HepG2 (cell line): ENCODE measurements around the gene ZNRF3. TPM values are rescaled to one million over a fixed set of nuclear protein-coding genes. Genes with fewer than 3 reads are reported as not detected.

Experiments used
- AHR ChIP-seq: IDR thresholded peaks from 2 replicates; pipeline ENCODE4 v1.6.1; 2018; ENCODE audit warnings: missing genetic modification reagents, missing compliant biosample characterization
- CCAR2 ChIP-seq: fragments of 200-400 bp; formaldehyde crosslinking; optimal IDR thresholded peaks from 2 replicates; pipeline ENCODE3; 2018; ENCODE audit warnings: low read depth, mild to moderate bottlenecking, low read length, moderate library complexity
- FOXK2 ChIP-seq: fragments of 450-650 bp; IDR thresholded peaks from 2 replicates; pipeline ENCODE4 v1.6.1; 2016
- IKZF1 ChIP-seq: fragments of 450-650 bp; IDR thresholded peaks from 2 replicates; pipeline ENCODE4 v1.7.1; 2016
- JARID2 ChIP-seq: sonication (generic); formaldehyde crosslinking; IDR thresholded peaks from 2 replicates; pipeline ENCODE4 v1.8.1; 2023; ENCODE audit warnings: missing genetic modification reagents, inconsistent platforms; ENCODE audit not compliant: insufficient replicate concordance
- KLF11 ChIP-seq: IDR thresholded peaks from 2 replicates; pipeline ENCODE4 v1.6.1; 2016; ENCODE audit warnings: missing compliant biosample characterization
- RCOR2 ChIP-seq: IDR thresholded peaks from 2 replicates; pipeline ENCODE4 v1.6.1; 2016; ENCODE audit warnings: missing biosample characterization, missing genetic modification reagents
- RELA ChIP-seq: sonication (generic); formaldehyde crosslinking; IDR thresholded peaks from 2 replicates; pipeline ENCODE4 v1.4.0; 2020; ENCODE audit warnings: missing genetic modification reagents
- SKI ChIP-seq: fragments of 450-650 bp; IDR thresholded peaks from one replicate; pipeline ENCODE4 v1.6.1; 2018; ENCODE audit warnings: mild to moderate bottlenecking; ENCODE audit not compliant: partially characterized antibody
- SMAD3 ChIP-seq: sonication (generic); formaldehyde crosslinking; IDR thresholded peaks from 2 replicates; pipeline ENCODE4 v1.4.0; 2020; ENCODE audit warnings: missing genetic modification reagents
- SP1 ChIP-seq, 2 experiments: fragments of 450-650 bp in 1 of 2; sonication (generic) in 1 of 2; formaldehyde crosslinking in 1 of 2; IDR thresholded peaks; 2 replicates each; pipeline versions ENCODE4 v1.4.0 to v1.6.1; 2016 to 2020; ENCODE audit warnings: missing genetic modification reagents in 1 of 2
- TP53 ChIP-seq: sonication (generic); formaldehyde crosslinking; conservative IDR thresholded peaks from 2 replicates; pipeline ENCODE4 v1.4.0; 2020; ENCODE audit warnings: missing genetic modification reagents
- ZNF230 ChIP-seq: sonication (generic); formaldehyde crosslinking; IDR thresholded peaks from 2 replicates; pipeline ENCODE4 v1.4.0; 2020; ENCODE audit warnings: mild to moderate bottlenecking, missing genetic modification reagents
- ZNF563 ChIP-seq: sonication (generic); formaldehyde crosslinking; IDR thresholded peaks from 2 replicates; pipeline ENCODE4 v1.8.0; 2022; ENCODE audit warnings: mild to moderate bottlenecking, moderate library complexity, missing genetic modification reagents
- ZNF616 ChIP-seq: sonication (generic); formaldehyde crosslinking; IDR thresholded peaks from 2 replicates; pipeline ENCODE4 v1.5.0; 2020; ENCODE audit warnings: low read depth, mild to moderate bottlenecking, missing genetic modification reagents
- ZNF720 ChIP-seq: sonication (generic); formaldehyde crosslinking; IDR thresholded peaks from 2 replicates; pipeline ENCODE4 v1.4.0; 2020; ENCODE audit warnings: missing genetic modification reagents
- ZNF782 ChIP-seq: sonication (generic); formaldehyde crosslinking; IDR thresholded peaks from 2 replicates; pipeline ENCODE4 v1.4.0; 2020; ENCODE audit warnings: missing genetic modification reagents, mild to moderate bottlenecking, borderline replicate concordance
- polyA plus RNA-seq, 8 experiments: library from polyadenylated mRNA; depleted of rRNA in 3 of 8; stranded (reverse) in 7 of 8; unstranded in 1 of 8; fragments of >200 nt; fragmentation: Illumina TruSeq in 4 of 8; extraction: Trizol in 4 of 8; gene quantifications; 2 replicates each; pipeline versions ENCODE4 v1.2.1 to v1.2.3, GENCODE V29; 2011 to 2016; ENCODE audit warnings: low read depth in 4 of 8, missing spikeins in 1 of 8, mixed read lengths in 1 of 8; ENCODE audit not compliant: insufficient read depth in 1 of 8
- total RNA-seq, 5 experiments: library from RNA; depleted of rRNA; stranded (reverse); fragments of >200 nt; fragmentation: Illumina TruSeq; extraction: Trizol; gene quantifications; 2 replicates each; pipeline ENCODE4 v1.2.3, GENCODE V29; 2016; ENCODE audit warnings: low read depth in 1 of 5
- TF ChIP-seq, protein P1 (sequence below): sonication (generic); formaldehyde crosslinking; IDR thresholded peaks from 2 replicates; pipeline ENCODE4 v1.4.0; 2020; ENCODE audit warnings: missing genetic modification reagents, borderline replicate concordance
- TF ChIP-seq, protein P2 (sequence below): IDR thresholded peaks from 2 replicates; pipeline ENCODE4 v1.6.1; 2016; ENCODE audit warnings: mild to moderate bottlenecking
- TF ChIP-seq, protein P3 (sequence below): IDR thresholded peaks from 2 replicates; pipeline ENCODE4 v1.6.1; 2018; ENCODE audit warnings: missing genetic modification reagents, mild to moderate bottlenecking, missing compliant biosample characterization
- TF ChIP-seq, protein P4 (sequence below): IDR thresholded peaks from 2 replicates; pipeline ENCODE4 v1.6.1; 2016; ENCODE audit warnings: low read depth, control low read depth
- TF ChIP-seq, protein P5 (sequence below): sonication (generic); formaldehyde crosslinking; IDR thresholded peaks from 2 replicates; pipeline ENCODE4 v1.5.0; 2020; ENCODE audit warnings: mild to moderate bottlenecking, missing genetic modification reagents

ZNRF3 gene
- total and polyA plus RNA-seq, 2 of the 13 experiments (the other 11 are each of a cell fraction or from before 2014, with no cell fraction given): 20.3 to 36.7 TPM

DNA sequence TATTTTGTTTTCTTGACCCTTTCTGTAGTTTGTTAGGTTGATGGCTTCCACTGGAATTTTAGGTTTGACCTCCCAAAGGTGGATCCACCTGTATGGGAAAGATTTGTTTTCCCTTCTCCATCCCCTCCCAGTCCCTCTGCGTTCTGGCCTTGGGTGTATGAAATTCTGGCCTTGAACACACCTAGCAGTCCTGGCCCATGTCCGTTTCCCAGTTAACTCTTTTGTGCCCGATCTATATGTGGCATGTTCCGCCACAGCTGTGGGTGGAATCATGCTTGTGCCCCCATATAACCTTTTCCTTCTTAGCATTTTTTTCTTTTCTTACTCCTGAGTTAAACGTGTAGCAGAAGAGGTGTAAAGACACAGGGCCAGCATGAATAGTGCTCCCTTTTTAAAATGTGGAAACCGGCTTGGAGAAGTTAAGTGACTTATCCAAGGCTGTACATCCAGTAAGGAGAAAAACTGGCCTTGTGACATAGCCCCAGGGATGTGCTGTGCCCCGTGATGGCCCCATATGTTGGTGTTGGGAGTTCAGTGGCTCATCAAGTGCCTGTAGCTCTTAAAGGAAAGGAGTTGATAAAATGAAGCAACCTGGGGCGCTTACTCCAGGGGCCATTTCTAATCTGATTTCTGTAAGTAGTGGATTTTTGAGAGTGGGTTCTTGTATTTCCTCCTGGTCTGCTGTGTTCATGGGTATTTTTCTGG is 39.3 kb downstream of the ZNRF3 start (continued):
- TF ChIP-seq TP53 (CRISPR knock-in tag): no peak
- TF ChIP-seq FOXK2: no peak
- no peak for TF ChIP-seq JARID2 (CRISPR knock-in tag)
- TF ChIP-seq SP1 (IDR thresholded peaks at IDR 0.05): no peak
- no peak for TF ChIP-seq SP1 (CRISPR knock-in tag; IDR thresholded peaks at IDR 0.05)
- TF ChIP-seq ZNF230 (CRISPR knock-in tag): no peak
- TF ChIP-seq ZNF720 (CRISPR knock-in tag): no peak
- no peak for TF ChIP-seq ZNF616 (CRISPR knock-in tag)
- TF ChIP-seq CCAR2: no peak
- no peak for TF ChIP-seq IKZF1
- TF ChIP-seq, protein P1, sequence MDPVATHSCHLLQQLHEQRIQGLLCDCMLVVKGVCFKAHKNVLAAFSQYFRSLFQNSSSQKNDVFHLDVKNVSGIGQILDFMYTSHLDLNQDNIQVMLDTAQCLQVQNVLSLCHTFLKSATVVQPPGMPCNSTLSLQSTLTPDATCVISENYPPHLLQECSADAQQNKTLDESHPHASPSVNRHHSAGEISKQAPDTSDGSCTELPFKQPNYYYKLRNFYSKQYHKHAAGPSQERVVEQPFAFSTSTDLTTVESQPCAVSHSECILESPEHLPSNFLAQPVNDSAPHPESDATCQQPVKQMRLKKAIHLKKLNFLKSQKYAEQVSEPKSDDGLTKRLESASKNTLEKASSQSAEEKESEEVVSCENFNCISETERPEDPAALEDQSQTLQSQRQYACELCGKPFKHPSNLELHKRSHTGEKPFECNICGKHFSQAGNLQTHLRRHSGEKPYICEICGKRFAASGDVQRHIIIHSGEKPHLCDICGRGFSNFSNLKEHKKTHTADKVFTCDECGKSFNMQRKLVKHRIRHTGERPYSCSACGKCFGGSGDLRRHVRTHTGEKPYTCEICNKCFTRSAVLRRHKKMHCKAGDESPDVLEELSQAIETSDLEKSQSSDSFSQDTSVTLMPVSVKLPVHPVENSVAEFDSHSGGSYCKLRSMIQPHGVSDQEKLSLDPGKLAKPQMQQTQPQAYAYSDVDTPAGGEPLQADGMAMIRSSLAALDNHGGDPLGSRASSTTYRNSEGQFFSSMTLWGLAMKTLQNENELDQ: peak; percentile 40; the same call in 1 of the 2 replicates
- TF ChIP-seq, protein P2, sequence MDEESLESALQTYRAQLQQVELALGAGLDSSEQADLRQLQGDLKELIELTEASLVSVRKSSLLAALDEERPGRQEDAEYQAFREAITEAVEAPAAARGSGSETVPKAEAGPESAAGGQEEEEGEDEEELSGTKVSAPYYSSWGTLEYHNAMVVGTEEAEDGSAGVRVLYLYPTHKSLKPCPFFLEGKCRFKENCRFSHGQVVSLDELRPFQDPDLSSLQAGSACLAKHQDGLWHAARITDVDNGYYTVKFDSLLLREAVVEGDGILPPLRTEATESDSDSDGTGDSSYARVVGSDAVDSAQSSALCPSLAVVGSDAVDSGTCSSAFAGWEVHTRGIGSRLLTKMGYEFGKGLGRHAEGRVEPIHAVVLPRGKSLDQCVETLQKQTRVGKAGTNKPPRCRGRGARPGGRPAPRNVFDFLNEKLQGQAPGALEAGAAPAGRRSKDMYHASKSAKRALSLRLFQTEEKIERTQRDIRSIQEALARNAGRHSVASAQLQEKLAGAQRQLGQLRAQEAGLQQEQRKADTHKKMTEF (CRISPR knock-in tag): peak; percentile 38; the same call in 1 of the 2 replicates
- no peak for TF ChIP-seq ZNF563 (CRISPR knock-in tag)
- TF ChIP-seq, protein P3, sequence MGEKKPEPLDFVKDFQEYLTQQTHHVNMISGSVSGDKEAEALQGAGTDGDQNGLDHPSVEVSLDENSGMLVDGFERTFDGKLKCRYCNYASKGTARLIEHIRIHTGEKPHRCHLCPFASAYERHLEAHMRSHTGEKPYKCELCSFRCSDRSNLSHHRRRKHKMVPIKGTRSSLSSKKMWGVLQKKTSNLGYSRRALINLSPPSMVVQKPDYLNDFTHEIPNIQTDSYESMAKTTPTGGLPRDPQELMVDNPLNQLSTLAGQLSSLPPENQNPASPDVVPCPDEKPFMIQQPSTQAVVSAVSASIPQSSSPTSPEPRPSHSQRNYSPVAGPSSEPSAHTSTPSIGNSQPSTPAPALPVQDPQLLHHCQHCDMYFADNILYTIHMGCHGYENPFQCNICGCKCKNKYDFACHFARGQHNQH (CRISPR knock-in tag): peak; percentile 45; the same call in 1 of the 2 replicates
- TF ChIP-seq SKI: no peak
- no peak for TF ChIP-seq RELA
- TF ChIP-seq, protein P4, sequence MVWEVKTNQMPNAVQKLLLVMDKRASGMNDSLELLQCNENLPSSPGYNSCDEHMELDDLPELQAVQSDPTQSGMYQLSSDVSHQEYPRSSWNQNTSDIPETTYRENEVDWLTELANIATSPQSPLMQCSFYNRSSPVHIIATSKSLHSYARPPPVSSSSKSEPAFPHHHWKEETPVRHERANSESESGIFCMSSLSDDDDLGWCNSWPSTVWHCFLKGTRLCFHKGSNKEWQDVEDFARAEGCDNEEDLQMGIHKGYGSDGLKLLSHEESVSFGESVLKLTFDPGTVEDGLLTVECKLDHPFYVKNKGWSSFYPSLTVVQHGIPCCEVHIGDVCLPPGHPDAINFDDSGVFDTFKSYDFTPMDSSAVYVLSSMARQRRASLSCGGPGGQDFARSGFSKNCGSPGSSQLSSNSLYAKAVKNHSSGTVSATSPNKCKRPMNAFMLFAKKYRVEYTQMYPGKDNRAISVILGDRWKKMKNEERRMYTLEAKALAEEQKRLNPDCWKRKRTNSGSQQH (CRISPR knock-in tag): 0 out of 2 replicates have a peak, but pooled peaks have one; percentile 67
- no peak for TF ChIP-seq RCOR2
- no peak for TF ChIP-seq KLF11
- TF ChIP-seq AHR: no peak
- TF ChIP-seq, protein P5, sequence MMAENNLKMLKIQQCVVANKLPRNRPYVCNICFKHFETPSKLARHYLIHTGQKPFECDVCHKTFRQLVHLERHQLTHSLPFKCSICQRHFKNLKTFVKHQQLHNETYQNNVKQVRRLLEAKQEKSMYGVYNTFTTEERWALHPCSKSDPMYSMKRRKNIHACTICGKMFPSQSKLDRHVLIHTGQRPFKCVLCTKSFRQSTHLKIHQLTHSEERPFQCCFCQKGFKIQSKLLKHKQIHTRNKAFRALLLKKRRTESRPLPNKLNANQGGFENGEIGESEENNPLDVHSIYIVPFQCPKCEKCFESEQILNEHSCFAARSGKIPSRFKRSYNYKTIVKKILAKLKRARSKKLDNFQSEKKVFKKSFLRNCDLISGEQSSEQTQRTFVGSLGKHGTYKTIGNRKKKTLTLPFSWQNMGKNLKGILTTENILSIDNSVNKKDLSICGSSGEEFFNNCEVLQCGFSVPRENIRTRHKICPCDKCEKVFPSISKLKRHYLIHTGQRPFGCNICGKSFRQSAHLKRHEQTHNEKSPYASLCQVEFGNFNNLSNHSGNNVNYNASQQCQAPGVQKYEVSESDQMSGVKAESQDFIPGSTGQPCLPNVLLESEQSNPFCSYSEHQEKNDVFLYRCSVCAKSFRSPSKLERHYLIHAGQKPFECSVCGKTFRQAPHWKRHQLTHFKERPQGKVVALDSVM: no peak
- TF ChIP-seq SMAD3 (CRISPR knock-in tag): no peak
- no peak for TF ChIP-seq ZNF782 (CRISPR knock-in tag)
